ENCODE data around the gene HOXA3. TPM values are rescaled to one million over a fixed set of nuclear protein-coding genes. Genes with fewer than 3 reads are reported as not detected.

HOXA3 gene
- total and polyA plus RNA-seq, 2 of the 13 experiments (the other 11 are each of a cell fraction or from before 2014, with no cell fraction given) = 2.9 to 4.6 TPM

GRCh38 chr7:27132214-27132613 lies 20.2 kb downstream of the HOXA3 start:
- WGBS (ENCODE audit: low lambda C conversion rate) = 98% methylated on average over 2 of the region's 2 CpGs
- in situ Hi-C loops (cut with HindIII; ENCODE audit: extremely low pct_ligation_motif_present, low pct_unique_long_range_greater_than_20kb) = no loop called here
- no peak overlapping the region for H3K9ac ChIP-seq (ENCODE audit: insufficient read depth, low read depth, low read length)

GRCh38 chr7:27131390-27131819 lies 21.0 kb downstream of the HOXA3 start:
- Histone ChIP-seq H3K4me1 (ENCODE audit: insufficient read depth, low read length) (peaks cover 90% of the 10 kb centered on the region), H4K20me1 (ENCODE audit: insufficient read depth, low read length) (no peaks in the 10 kb centered on the region), H3K27me3 (ENCODE audit: control insufficient read depth in 1 of 2, insufficient read depth in 2 of 2, low read length in 2 of 2) (no peaks in the 10 kb centered on the region), H3K4me3 (replicated peaks in 1 of 3; ENCODE audit: insufficient read depth in 1 of 3, low read depth in 2 of 3, low read length in 3 of 3) (peak overlapping the region; percentile 62 to 88 (median 69)), H3K27ac (ENCODE audit: extremely low read length, insufficient read depth, low read length) (peak overlapping the region; percentile 78), H3K4me2 (ENCODE audit: low read depth, low read length) (peak overlapping the region; percentile 91), H3K79me2 (ENCODE audit: insufficient read depth, low read length) (no peaks in the 10 kb centered on the region), H3K36me3 (replicated peaks in 1 of 2; ENCODE audit: control insufficient read depth in 1 of 2, insufficient read depth in 2 of 2, low read length in 2 of 2) (no peaks in the 10 kb centered on the region), H3K9me3 (ENCODE audit: low read length) (no peaks in the 10 kb centered on the region), H3K9ac (ENCODE audit: insufficient read depth, low read depth, low read length) (peak overlapping the region; percentile 82), H2AFZ (ENCODE audit: low read length) (no peak overlapping the region)
- ATAC-seq (no peak), DNase-seq (ENCODE audit: low spot score) (no peak), FAIRE-seq (peak; percentile 15)
- BruUV-seq (replicated peaks) = TSS peak; percentile 51
- CTCF ChIA-PET (ENCODE audit: low intra/inter-chr PET ratio, low total read pairs) = no interaction called here
- intact Hi-C loops (cut with micrococcal nuclease; ENCODE audit: unreplicated experiment) (loop anchor here (5.0 kb wide), 1 partner anchor 164 kb away; no protein-coding TSS in a partner anchor), in situ Hi-C loops (cut with HindIII; ENCODE audit: extremely low pct_ligation_motif_present, low pct_unique_long_range_greater_than_20kb) (no loop called here)
- TF ChIP-seq TFDP1 (CRISPR knock-in tag; IDR thresholded peaks at IDR 0.05; ENCODE audit: borderline replicate concordance) = no peak
- TF ChIP-seq ZNF605 (CRISPR knock-in tag; IDR thresholded peaks at IDR 0.05) = 0 out of 2 replicates have a peak, but pooled peaks have one; percentile 7
- no peak for TF ChIP-seq ASH2L (IDR thresholded peaks at IDR 0.05; ENCODE audit: insufficient read length, low read depth, low read length)
- peak; percentile 17; the same call in 1 of the 2 replicates for TF ChIP-seq ZBTB38 (CRISPR knock-in tag; IDR thresholded peaks at IDR 0.05)
- 0 out of 2 replicates have a peak, but pooled peaks have one; percentile 12 for TF ChIP-seq ZNF503 (CRISPR knock-in tag; IDR thresholded peaks at IDR 0.05)
- peak; percentile 87 for TF ChIP-seq PRPF4 (IDR thresholded peaks at IDR 0.05; ENCODE audit: low read depth, low read length, poor library complexity, severe bottlenecking)
- POLR2A ChIA-PET = interaction anchor here (0.8 to 5.0 kb wide), 14 partner anchors 10 to 783 kb away, joined by 3 to 118 read pairs (median 5); partner anchors contain the start of genes HOXA1, HOXA3, HOXA5 and SKAP2
- 74% methylated on average over 12 of the region's 12 CpGs for WGBS (ENCODE audit: low lambda C conversion rate)

More at GRCh38 chr7:27132214-27132613, 20.2 kb downstream of the HOXA3 start:
- FAIRE-seq (no peak), DNase-seq (ENCODE audit: low spot score) (no peak), ATAC-seq (no peak)
- Histone ChIP-seq H3K4me3 (replicated peaks in 1 of 3; ENCODE audit: insufficient read depth in 1 of 3, low read depth in 2 of 3, low read length in 3 of 3) (no peak overlapping the region), H3K79me2 (ENCODE audit: insufficient read depth, low read length) (no peaks in the 10 kb centered on the region), H3K27me3 (ENCODE audit: control insufficient read depth in 1 of 2, insufficient read depth in 2 of 2, low read length in 2 of 2) (no peaks in the 10 kb centered on the region), H3K36me3 (replicated peaks in 1 of 2; ENCODE audit: control insufficient read depth in 1 of 2, insufficient read depth in 2 of 2, low read length in 2 of 2) (no peaks in the 10 kb centered on the region), H4K20me1 (ENCODE audit: insufficient read depth, low read length) (no peaks in the 10 kb centered on the region), H2AFZ (ENCODE audit: low read length) (no peak overlapping the region), H3K4me1 (ENCODE audit: insufficient read depth, low read length) (peaks cover 88% of the 10 kb centered on the region), H3K9me3 (ENCODE audit: low read length) (no peaks in the 10 kb centered on the region), H3K4me2 (ENCODE audit: low read depth, low read length) (no peak overlapping the region), H3K27ac (ENCODE audit: extremely low read length, insufficient read depth, low read length) (no peak overlapping the region)
- ChIA-PET POLR2A (interaction anchor here (1.3 to 5.0 kb wide), 6 partner anchors 10 to 445 kb away, joined by 6 to 118 read pairs (median 8); partner anchors contain the start of genes HOXA1 and SKAP2), CTCF (ENCODE audit: low intra/inter-chr PET ratio, low total read pairs) (no interaction called here)
- BruUV-seq (replicated peaks) = no TSS peak
- TF ChIP-seq PBX3 (CRISPR knock-in tag; IDR thresholded peaks at IDR 0.05; ENCODE audit: borderline replicate concordance) (no peak), ZFAT (CRISPR knock-in tag; conservative IDR thresholded peaks at IDR 0.05) (no peak), GABPB1 (CRISPR knock-in tag; IDR thresholded peaks at IDR 0.05) (no peak)
- intact Hi-C loops (cut with micrococcal nuclease; ENCODE audit: unreplicated experiment) = loop anchor here (5.0 kb wide), 1 partner anchor 165 kb away; no protein-coding TSS in a partner anchor

Measured in HepG2 (cell line).